H1 (cell line): ENCODE data around the gene ASAP2. TPM values are rescaled to one million over a fixed set of nuclear protein-coding genes. Genes with fewer than 3 reads are reported as not detected.

Experiments used
- CTCF ChIA-PET: fragments of 300-600 bp; sonication (Branson Sonifier 250); formaldehyde crosslinking; loops from one replicate; lab custom pipeline; 2021; ENCODE audit not compliant: partially characterized antibody; lab: Charles Lee
- POLR2A ChIA-PET: fragments of 300-600 bp; sonication (Branson Sonifier 250); formaldehyde crosslinking; loops from one replicate; lab custom pipeline; 2021; ENCODE audit warnings: inconsistent platforms; ENCODE audit not compliant: partially characterized antibody; lab: Charles Lee
- DNase-seq, 2 experiments: peaks; one replicate each; pipeline versions ENCODE4 v3.0.0 to v3.0.0-alpha.2; 2010 to 2022; ENCODE audit warnings: low spot score in 2 of 2, low read depth in 1 of 2, mixed read lengths in 1 of 2
- FAIRE-seq: peaks from 2 replicates; lab custom pipeline; 2011; peaks lifted over from hg19 to GRCh38; lab: Jason Lieb, UNC
- H2AFZ ChIP-seq: 2 replicates; pipeline ENCODE4 v1.8.1; 2012; ENCODE audit warnings: low read length, inconsistent platforms
- H2AK5ac ChIP-seq: 2 replicates; pipeline ENCODE4 v1.6.1; 2013; ENCODE audit warnings: low read depth, low read length
- H2BK120ac ChIP-seq: replicated peaks from 2 replicates; pipeline ENCODE3; 2013; ENCODE audit warnings: low read depth, low read length, inconsistent platforms
- H2BK12ac ChIP-seq: 2 replicates; pipeline ENCODE4 v1.6.1; 2013; ENCODE audit warnings: low read depth, low read length
- H2BK15ac ChIP-seq: 2 replicates; pipeline ENCODE4 v1.6.1; 2013; ENCODE audit warnings: low read length
- H2BK20ac ChIP-seq: 2 replicates; pipeline ENCODE4 v1.6.1; 2013; ENCODE audit warnings: low read length
- H2BK5ac ChIP-seq: 2 replicates; pipeline ENCODE4 v1.6.1; 2013; ENCODE audit warnings: low read depth, low read length
- H3K14ac ChIP-seq: 2 replicates; pipeline ENCODE4 v1.6.1; 2013; ENCODE audit warnings: inconsistent platforms; ENCODE audit not compliant: insufficient read length
- H3K18ac ChIP-seq: 2 replicates; pipeline ENCODE4 v1.6.1; 2013; ENCODE audit warnings: low read length; ENCODE audit errors: extremely low read depth
- H3K23ac ChIP-seq: 2 replicates; pipeline ENCODE4 v1.6.1; 2013; ENCODE audit warnings: inconsistent platforms; ENCODE audit not compliant: insufficient read length
- H3K23me2 ChIP-seq: 2 replicates; pipeline ENCODE4 v1.6.1; 2013; ENCODE audit warnings: low read depth, low read length
- H3K27ac ChIP-seq: 2 replicates; pipeline ENCODE4 v1.6.1; 2011; ENCODE audit warnings: low read depth, low read length, inconsistent platforms
- H3K27me3 ChIP-seq, 4 experiments: replicated peaks in 1 of 4; 1 replicate in 1 of 4; 2 replicates in 3 of 4; pipeline versions ENCODE4 v1.6.1 to v1.8.1; 2011 to 2013; ENCODE audit warnings: low read length in 3 of 4, mild to moderate bottlenecking in 3 of 4, inconsistent platforms in 2 of 4, mixed read lengths in 2 of 4, moderate library complexity in 1 of 4; ENCODE audit not compliant: control insufficient read depth in 3 of 4, insufficient read depth in 3 of 4; ENCODE audit errors: extremely low read depth in 1 of 4
- H3K36me3 ChIP-seq, 4 experiments: 2 replicates each; pipeline versions ENCODE4 v1.6.1 to v1.8.1; 2011 to 2013; ENCODE audit warnings: mild to moderate bottlenecking in 4 of 4, low read length in 3 of 4, moderate library complexity in 2 of 4, control low read depth in 1 of 4, inconsistent platforms in 1 of 4; ENCODE audit not compliant: insufficient read depth in 4 of 4, control insufficient read depth in 2 of 4
- H3K4ac ChIP-seq: replicated peaks from 2 replicates; pipeline ENCODE3; 2013; ENCODE audit warnings: low read length, low read depth, mixed read lengths, inconsistent platforms; ENCODE audit not compliant: insufficient read length
- H3K4me1 ChIP-seq, 4 experiments: replicated peaks in 1 of 4; 1 replicate in 1 of 4; 2 replicates in 3 of 4; pipeline versions ENCODE4 v1.6.1 to v1.8.1; 2011 to 2013; ENCODE audit warnings: low read length in 3 of 4, inconsistent platforms in 2 of 4, mixed read lengths in 1 of 4; ENCODE audit not compliant: insufficient read depth in 4 of 4, control insufficient read depth in 3 of 4
- H3K4me2 ChIP-seq, 2 experiments: 2 replicates each; pipeline versions ENCODE4 v1.6.1 to v1.8.1; 2011 to 2013; ENCODE audit warnings: low read depth in 2 of 2, low read length in 2 of 2, control low read depth in 1 of 2, inconsistent platforms in 1 of 2, mild to moderate bottlenecking in 1 of 2; ENCODE audit not compliant: insufficient read depth in 1 of 2
- H3K4me3 ChIP-seq, 4 experiments: fragments of 200-600, 300-600 bp in 1 of 4; sonication (generic), shearing (Covaris generic), sonication (Bioruptor Twin) in 1 of 4; 2 replicates each; pipeline versions ENCODE4 v1.5.1 to v1.8.1; 2011 to 2016; ENCODE audit warnings: low read length in 4 of 4, low read depth in 3 of 4, control low read depth in 2 of 4, inconsistent platforms in 2 of 4, mild to moderate bottlenecking in 2 of 4, mixed read lengths in 1 of 4, moderate library complexity in 1 of 4; ENCODE audit not compliant: insufficient read depth in 2 of 4; ENCODE audit errors: extremely low read depth in 1 of 4
- H3K56ac ChIP-seq: replicated peaks from 2 replicates; pipeline ENCODE3; 2013; ENCODE audit warnings: low read depth, mild to moderate bottlenecking, mixed read lengths, low read length, inconsistent platforms; ENCODE audit not compliant: insufficient read length
- H3K79me1 ChIP-seq: 2 replicates; pipeline ENCODE4 v1.6.1; 2013; ENCODE audit warnings: low read depth, low read length, control low read depth
- H3K79me2 ChIP-seq, 2 experiments: 2 replicates each; pipeline versions ENCODE4 v1.6.1 to v1.8.1; 2012 to 2013; ENCODE audit warnings: low read length in 2 of 2, mild to moderate bottlenecking in 2 of 2, inconsistent platforms in 1 of 2; ENCODE audit not compliant: insufficient read depth in 2 of 2, control insufficient read depth in 1 of 2
- H3K9ac ChIP-seq, 4 experiments: replicated peaks in 1 of 4; 1 replicate in 1 of 4; 2 replicates in 3 of 4; pipeline versions ENCODE4 v1.6.1 to v1.8.1; 2011 to 2013; ENCODE audit warnings: low read depth in 3 of 4, low read length in 3 of 4, control low read depth in 2 of 4, mild to moderate bottlenecking in 2 of 4, moderate library complexity in 2 of 4, inconsistent platforms in 1 of 4; ENCODE audit errors: extremely low read depth in 1 of 4
- H3K9me3 ChIP-seq, 2 experiments: 2 replicates each; pipeline versions ENCODE4 v1.6.1 to v1.8.1; 2012 to 2013; ENCODE audit warnings: mild to moderate bottlenecking in 2 of 2, moderate library complexity in 2 of 2, control low read depth in 1 of 2, inconsistent platforms in 1 of 2, low read depth in 1 of 2, low read length in 1 of 2, mixed read lengths in 1 of 2; ENCODE audit not compliant: insufficient read depth in 2 of 2
- H4K20me1 ChIP-seq, 2 experiments: replicated peaks in 1 of 2; 2 replicates each; pipeline versions ENCODE3 to v1.8.1; 2011 to 2013; ENCODE audit warnings: inconsistent platforms in 2 of 2, low read length in 2 of 2, mild to moderate bottlenecking in 1 of 2; ENCODE audit not compliant: insufficient read depth in 2 of 2, control insufficient read depth in 1 of 2
- H4K5ac ChIP-seq: 2 replicates; pipeline ENCODE4 v1.6.1; 2013; ENCODE audit warnings: low read length, low read depth, mixed read lengths, inconsistent platforms; ENCODE audit not compliant: insufficient read length
- H4K8ac ChIP-seq: 2 replicates; pipeline ENCODE4 v1.8.0; 2013; ENCODE audit warnings: mild to moderate bottlenecking, moderate library complexity, low read length, inconsistent platforms; ENCODE audit not compliant: insufficient read depth; ENCODE audit errors: extremely low read depth
- H4K91ac ChIP-seq: replicated peaks from 2 replicates; pipeline ENCODE3; 2013; ENCODE audit warnings: low read length, mixed read lengths, inconsistent platforms; ENCODE audit not compliant: insufficient read length
- BACH1 ChIP-seq: IDR thresholded peaks from 2 replicates; pipeline ENCODE4 v1.6.1; 2012; ENCODE audit warnings: low read length, improper control_type of control experiment
- CBX8 ChIP-seq: fragments of 300-800, 300-1000 bp; sonication (generic); IDR thresholded peaks from 2 replicates; pipeline ENCODE4 v1.7.1; 2016; ENCODE audit warnings: low read depth, low read length, borderline replicate concordance
- CEBPB ChIP-seq: IDR thresholded peaks from 2 replicates; pipeline ENCODE4 v1.6.1; 2012; ENCODE audit warnings: low read depth, low read length
- CTBP2 ChIP-seq: IDR thresholded peaks from 2 replicates; pipeline ENCODE4 v1.7.0; 2011; ENCODE audit warnings: borderline replicate concordance, mild to moderate bottlenecking, moderate library complexity, mixed read lengths, low read length; ENCODE audit not compliant: insufficient read depth, insufficient read length
- EGR1 ChIP-seq: IDR thresholded peaks from 2 replicates; pipeline ENCODE4 v1.6.1; 2011; ENCODE audit warnings: low read depth, low read length, borderline replicate concordance
- JUND ChIP-seq: IDR thresholded peaks from 2 replicates; pipeline ENCODE4 v1.6.1; 2011; ENCODE audit warnings: mild to moderate bottlenecking, improper control_type of control experiment, low read length
- KDM5A ChIP-seq: fragments of 200-600 bp; IDR thresholded peaks from 2 replicates; pipeline ENCODE4 v1.7.1; 2012; ENCODE audit warnings: mild to moderate bottlenecking, low read length, inconsistent platforms, mixed read lengths
- POLR2AphosphoS5 ChIP-seq: IDR thresholded peaks from 2 replicates; pipeline ENCODE4 v1.6.1; 2011; ENCODE audit warnings: low read depth, low read length
- SAP30 ChIP-seq: fragments of 300-600 bp; sonication (generic); IDR thresholded peaks from 2 replicates; pipeline ENCODE4 v1.7.1; 2012; ENCODE audit warnings: low read length, moderate library complexity, mild to moderate bottlenecking, inconsistent platforms; ENCODE audit not compliant: insufficient read depth, insufficient replicate concordance
- TAF1 ChIP-seq: IDR thresholded peaks from 2 replicates; pipeline ENCODE4 v1.6.1; 2011; ENCODE audit warnings: mild to moderate bottlenecking, low read depth, low read length
- ZNF274 ChIP-seq: IDR thresholded peaks from 2 replicates; pipeline ENCODE4 v1.7.0; 2012; ENCODE audit warnings: low read length, borderline replicate concordance; ENCODE audit errors: extremely low read depth
- WGBS, 2 experiments: shearing (Covaris generic) in 1 of 2; methylation state at CpG; one replicate each; pipeline versions ENCODE4 v1.1.6 to v1.1.7; 2013 to 2015; ENCODE audit warnings: low lambda C conversion rate in 2 of 2, mixed read lengths in 2 of 2, inconsistent platforms in 1 of 2, low coverage in 1 of 2, missing lambda C conversion rate in 1 of 2; ENCODE audit not compliant: insufficient replicate concordance in 2 of 2, insufficient coverage in 1 of 2, insufficient read length in 1 of 2; ENCODE audit errors: extremely low coverage in 1 of 2, missing lambda C conversion rate in 1 of 2; 5-methylcytosine and 5-hydroxymethylcytosine counted together
- polyA plus RNA-seq, 7 experiments: library from polyadenylated mRNA; depleted of rRNA in 3 of 7; stranded (reverse) in 5 of 7; unstranded in 2 of 7; fragments of >200 nt in 5 of 7; fragments of 200-250 nt in 2 of 7; gene quantifications; 1 replicate in 5 of 7; 2 replicates in 1 of 7; 4 replicates in 1 of 7; pipeline versions ENCODE4 v1.2.1 to v1.2.3, GENCODE V29; 2011 to 2013; ENCODE audit warnings: missing spikeins in 2 of 7, mixed read lengths in 2 of 7
- total RNA-seq: library from RNA; stranded (reverse); fragmentation: NEBNext Ultra II Directional; extraction: Animal tissue kit (Norgen Biotek cat#: 25700); gene quantifications from 2 replicates; pipeline ENCODE4 v1.2.1, GENCODE V29; 2021
- TF ChIP-seq, protein P1 (sequence below): IDR thresholded peaks from 2 replicates; pipeline ENCODE4 v1.6.1; 2012; ENCODE audit warnings: low read length, inconsistent platforms

The ASAP2 gene
- total and polyA plus RNA-seq, 2 of the 8 experiments (the other 6 are each of a cell fraction or from before 2014, with no cell fraction given), result 10.2 to 18.7 TPM

- FAIRE-seq, result no peak
- Histone ChIP-seq H3K4me2 (no peak overlapping the region), H4K5ac (no peak overlapping the region), H2BK120ac (no peak overlapping the region), H2BK12ac (no peak overlapping the region), H2AFZ (no peak overlapping the region), H3K23ac (no peak overlapping the region), H3K27me3 (no peaks in the 10 kb centered on the region), H2BK15ac (no peak overlapping the region), H3K14ac (no peak overlapping the region), H2BK20ac (no peak overlapping the region), H3K9me3 (no peaks in the 10 kb centered on the region), H4K20me1 (no peaks in the 10 kb centered on the region), H3K79me2 (no peaks in the 10 kb centered on the region), H3K79me1 (no peaks in the 10 kb centered on the region), H3K4me3 (no peak overlapping the region), H3K18ac (no peak overlapping the region), H3K56ac (no peak overlapping the region), H3K27ac (no peak overlapping the region), H2BK5ac (no peak overlapping the region), H3K23me2 (no peaks in the 10 kb centered on the region), H4K91ac (no peak overlapping the region), H3K4ac (no peak overlapping the region), H3K4me1 (no peaks in the 10 kb centered on the region; a peak in 2 of 7 replicates), H4K8ac (no peak overlapping the region), H2AK5ac (no peak overlapping the region), H3K9ac (no peak overlapping the region), H3K36me3 (no peaks in the 10 kb centered on the region; a peak in 3 of 8 replicates)
- ChIA-PET CTCF (interaction anchor here (0.7 to 1.7 kb wide), 6 partner anchors 10 to 72 kb away, joined by 3 to 4 read pairs (median 3); no protein-coding TSS in a partner anchor), POLR2A (interaction anchor here (0.9 kb wide), 1 partner anchor 125 kb away, joined by 3 read pairs; no protein-coding TSS in a partner anchor)
- no peak for TF ChIP-seq POLR2AphosphoS5
- TF ChIP-seq KDM5A, result no peak
- no peak for TF ChIP-seq ZNF274
- no peak for TF ChIP-seq TAF1
- TF ChIP-seq, protein P1, sequence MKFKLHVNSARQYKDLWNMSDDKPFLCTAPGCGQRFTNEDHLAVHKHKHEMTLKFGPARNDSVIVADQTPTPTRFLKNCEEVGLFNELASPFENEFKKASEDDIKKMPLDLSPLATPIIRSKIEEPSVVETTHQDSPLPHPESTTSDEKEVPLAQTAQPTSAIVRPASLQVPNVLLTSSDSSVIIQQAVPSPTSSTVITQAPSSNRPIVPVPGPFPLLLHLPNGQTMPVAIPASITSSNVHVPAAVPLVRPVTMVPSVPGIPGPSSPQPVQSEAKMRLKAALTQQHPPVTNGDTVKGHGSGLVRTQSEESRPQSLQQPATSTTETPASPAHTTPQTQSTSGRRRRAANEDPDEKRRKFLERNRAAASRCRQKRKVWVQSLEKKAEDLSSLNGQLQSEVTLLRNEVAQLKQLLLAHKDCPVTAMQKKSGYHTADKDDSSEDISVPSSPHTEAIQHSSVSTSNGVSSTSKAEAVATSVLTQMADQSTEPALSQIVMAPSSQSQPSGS, result no peak
- TF ChIP-seq EGR1, result no peak
- TF ChIP-seq BACH1, result no peak
- TF ChIP-seq CTBP2, result no peak
- no peak for TF ChIP-seq SAP30
- no peak for TF ChIP-seq CBX8
- no peak for TF ChIP-seq CEBPB
- no peak for TF ChIP-seq JUND
- 93% methylated on average over 19 of the region's 19 CpGs; no CpG with 5 or more reads in 1 of the 2 experiments for WGBS, 2 experiments
- no peak for DNase-seq
Measured at GRCh38 chr2:9330612-9331270, 124.1 kb downstream of the ASAP2 start.
